ENCODE measurements around the gene KLRG1.

KLRG1 gene

GRCh38 chr12:8946733-8947132, 42.6 kb upstream of the KLRG1 start:
- Histone ChIP-seq H3K27ac (replicated peaks) (no peak overlapping the region), H3K27me3 (ENCODE audit: insufficient read depth, poor library complexity, severe bottlenecking) (no peaks in the 10 kb centered on the region), H3K4me3 (replicated peaks; ENCODE audit: insufficient read depth, low read length) (no peak overlapping the region)
- TF ChIP-seq SPI1 (IDR thresholded peaks at IDR 0.05; ENCODE audit: borderline replicate concordance, low read depth) (no peak), REST (IDR thresholded peaks at IDR 0.05; ENCODE audit: insufficient replicate concordance, low read depth) (no peak), GABPA (IDR thresholded peaks at IDR 0.05; ENCODE audit: low read depth) (no peak), CTCF (IDR thresholded peaks at IDR 0.05; ENCODE audit: insufficient read depth, low read length) (no peak), POLR2AphosphoS5 (IDR thresholded peaks at IDR 0.05; ENCODE audit: low read depth) (no peak)
- DNase-seq (ENCODE audit: low read depth in 1 of 2, low spot score in 1 of 2) = no peak

- TF ChIP-seq POLR2AphosphoS5 (IDR thresholded peaks at IDR 0.05; ENCODE audit: low read depth) (no peak), GABPA (IDR thresholded peaks at IDR 0.05; ENCODE audit: low read depth) (no peak), CTCF (IDR thresholded peaks at IDR 0.05; ENCODE audit: insufficient read depth, low read length) (no peak), REST (IDR thresholded peaks at IDR 0.05; ENCODE audit: insufficient replicate concordance, low read depth) (no peak), SPI1 (IDR thresholded peaks at IDR 0.05; ENCODE audit: borderline replicate concordance, low read depth) (0 out of 2 replicates have a peak, but pooled peaks have one; percentile 27)
- Histone ChIP-seq H3K27ac (replicated peaks) (no peak overlapping the region; the same call in 1 of the 2 replicates), H3K27me3 (ENCODE audit: insufficient read depth, poor library complexity, severe bottlenecking) (no peaks in the 10 kb centered on the region), H3K4me3 (replicated peaks; ENCODE audit: insufficient read depth, low read length) (peak overlapping the region; percentile 83)
- no peak for DNase-seq (ENCODE audit: low read depth in 1 of 2, low spot score in 1 of 2)
Measured at GRCh38 chr12:8947737-8948136, 41.6 kb upstream of the KLRG1 start.

- TF ChIP-seq SPI1 (IDR thresholded peaks at IDR 0.05; ENCODE audit: borderline replicate concordance, low read depth) = peak; percentile 85
- no peak for TF ChIP-seq POLR2AphosphoS5 (IDR thresholded peaks at IDR 0.05; ENCODE audit: low read depth)
- Histone ChIP-seq H3K4me3 (replicated peaks; ENCODE audit: insufficient read depth, low read length) (peak overlapping the region; percentile 83), H3K27me3 (ENCODE audit: insufficient read depth, poor library complexity, severe bottlenecking) (no peaks in the 10 kb centered on the region), H3K27ac (replicated peaks) (peak overlapping the region; percentile 97)
- peak in 1 of 2 experiments; percentile 64 for DNase-seq (ENCODE audit: low read depth in 1 of 2, low spot score in 1 of 2)
Measured at GRCh38 chr12:8948701-8949341, 40.5 kb upstream of the KLRG1 start.

- peak; percentile 32 for TF ChIP-seq CTCF (IDR thresholded peaks at IDR 0.05; ENCODE audit: insufficient read depth, low read length)
- peak; percentile 56; the same call in 1 of the 2 replicates for TF ChIP-seq SPI1 (IDR thresholded peaks at IDR 0.05; ENCODE audit: borderline replicate concordance, low read depth)
- TF ChIP-seq REST (IDR thresholded peaks at IDR 0.05; ENCODE audit: insufficient replicate concordance, low read depth) = peak; percentile 49
- peak; percentile 66 for TF ChIP-seq POLR2AphosphoS5 (IDR thresholded peaks at IDR 0.05; ENCODE audit: low read depth)
- peak; percentile 95 for TF ChIP-seq GABPA (IDR thresholded peaks at IDR 0.05; ENCODE audit: low read depth)
- peak within 1 kb of the TSS; percentile 83 for H3K4me3 ChIP-seq (replicated peaks; ENCODE audit: insufficient read depth, low read length)
- peak; percentile 96 to 97 for DNase-seq (ENCODE audit: low read depth in 1 of 2, low spot score in 1 of 2)
- H3K27me3 ChIP-seq (ENCODE audit: insufficient read depth, poor library complexity, severe bottlenecking) = no peaks in the 10 kb centered on the region
- H3K27ac ChIP-seq (replicated peaks) = peak within 1 kb of the TSS; percentile 97
Measured at GRCh38 chr12:8949342-8950220, 39.8 kb upstream of the KLRG1 start, which contains the start of gene M6PR. Gene M6PR (minus strand): TSS chr12:8949645. CDS start chr12:8946404, 3,241 bp downstream.
